IPS-18c (cell line): Measurements from ENCODE around the gene CA6.
"Not testable (repeated sequence)": the region's sequence is repeated elsewhere in the genome, so short reads cannot be mapped to it uniquely, and the experiment has no call there.

Source experiments
- H3K4me3 ChIP-seq: 2 replicates; pipeline ENCODE4 v1.7.0; 2013; ENCODE audit warnings: low read depth, mild to moderate bottlenecking, low read length, moderate library complexity; ENCODE audit not compliant: insufficient read depth
- H3K9me3 ChIP-seq: one replicate; pipeline ENCODE4 v1.6.1; 2013; ENCODE audit warnings: mild to moderate bottlenecking, low read length, moderate library complexity; ENCODE audit not compliant: control insufficient read depth, insufficient read depth

The CA6 gene

DNA sequence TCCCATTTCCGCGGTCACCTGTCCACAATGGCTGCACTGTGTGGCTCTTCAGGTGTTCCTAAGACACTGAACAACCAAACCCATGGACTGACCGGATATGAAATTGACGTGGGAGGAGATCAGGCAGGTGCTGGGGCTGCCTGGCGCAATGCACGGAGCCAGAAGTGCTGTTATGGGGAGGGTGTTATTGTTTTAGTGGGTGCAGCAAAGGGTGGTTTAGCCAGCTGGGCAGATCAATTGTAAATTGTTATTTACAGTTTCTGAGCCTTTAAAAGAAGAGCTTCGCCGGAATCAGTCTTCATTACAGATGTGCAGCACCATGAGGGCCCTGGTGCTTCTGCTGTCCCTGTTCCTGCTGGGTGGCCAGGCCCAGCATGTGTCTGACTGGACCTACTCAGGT is at the start of gene CA6:
CA6 (plus strand) TSS at position 301 of the 400 bp plus-strand sequence; CDS start at position 320, 19 bp downstream.
- Histone ChIP-seq H3K4me3 (no peak within 1 kb of the TSS), H3K9me3 (peaks cover 2% of the 10 kb centered on the region)

- not testable (repeated sequence) for H3K4me3 ChIP-seq, H3K9me3 ChIP-seq
These were observed 48.9 kb upstream of the CA6 start for GRCh38 chr1:8896775-8897174.

DNA sequence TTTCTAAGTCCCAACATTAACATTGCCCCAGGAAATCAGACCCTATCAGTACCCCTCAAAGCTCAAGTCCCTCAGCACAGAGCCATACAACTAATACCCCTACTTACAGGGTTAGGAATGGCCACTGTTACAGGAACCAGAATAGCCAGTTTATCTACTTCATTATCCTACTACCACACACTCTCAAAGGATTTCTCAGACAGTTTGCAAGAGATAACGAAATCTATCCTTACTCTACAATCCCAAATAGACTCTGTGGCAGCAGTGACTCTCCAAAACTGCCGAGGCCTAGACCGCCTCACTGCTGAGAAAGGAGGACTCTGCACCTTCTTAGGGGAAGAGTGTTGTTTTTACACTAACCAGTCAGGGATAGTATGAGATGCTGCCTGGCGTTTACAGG is 48.2 kb upstream of the CA6 start:
- H3K4me3 ChIP-seq: not testable (repeated sequence)

GRCh38 chr1:8898418-8898817 is 47.2 kb upstream of the CA6 start:
- H3K4me3 ChIP-seq, H3K9me3 ChIP-seq: not testable (repeated sequence)

More for the DNA sequence above, 48.2 kb upstream of the CA6 start:
- H3K9me3 ChIP-seq: not testable (repeated sequence)

GRCh38 chr1:8899046-8899445 is 46.6 kb upstream of the CA6 start:
- no peak overlapping the region for H3K4me3 ChIP-seq
- peaks cover 2% of the 10 kb centered on the region for H3K9me3 ChIP-seq

DNA sequence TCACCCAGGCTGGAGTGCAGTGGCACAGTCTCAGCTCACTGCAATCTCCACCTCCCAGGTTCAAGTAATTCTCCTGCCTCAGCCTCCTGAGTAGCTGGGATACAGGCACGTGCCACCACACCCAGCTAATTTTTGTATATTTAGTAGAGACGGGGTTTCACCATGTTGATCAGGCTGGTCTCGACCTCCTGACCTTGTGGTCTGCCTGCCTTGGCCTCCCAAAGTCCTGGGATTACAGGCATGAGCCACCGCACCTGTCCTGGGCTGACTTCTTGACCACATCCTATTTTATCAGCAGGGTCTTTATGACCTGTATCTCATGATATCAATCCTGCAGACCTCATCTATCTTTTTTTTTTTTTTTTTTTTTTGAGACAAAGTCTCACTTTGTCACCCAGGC is 45.0 kb upstream of the CA6 start:
- H3K4me3 ChIP-seq, H3K9me3 ChIP-seq: not testable (repeated sequence)

GRCh38 chr1:8902765-8903164 is 42.9 kb upstream of the CA6 start:
- Histone ChIP-seq H3K4me3 (no peak overlapping the region), H3K9me3 (peaks cover 2% of the 10 kb centered on the region)

- H3K9me3 ChIP-seq: peaks cover under 1% of the 10 kb centered on the region
- H3K4me3 ChIP-seq: no peak overlapping the region
These were observed 42.3 kb upstream of the CA6 start for GRCh38 chr1:8903410-8903809.

- no peaks in the 10 kb centered on the region for H3K9me3 ChIP-seq
- no peak overlapping the region for H3K4me3 ChIP-seq
These were observed 41.6 kb upstream of the CA6 start for GRCh38 chr1:8903908-8904650.

GRCh38 chr1:8905582-8906191 is 40.0 kb upstream of the CA6 start:
- H3K9me3 ChIP-seq: no peaks in the 10 kb centered on the region
- H3K4me3 ChIP-seq: no peak overlapping the region

DNA sequence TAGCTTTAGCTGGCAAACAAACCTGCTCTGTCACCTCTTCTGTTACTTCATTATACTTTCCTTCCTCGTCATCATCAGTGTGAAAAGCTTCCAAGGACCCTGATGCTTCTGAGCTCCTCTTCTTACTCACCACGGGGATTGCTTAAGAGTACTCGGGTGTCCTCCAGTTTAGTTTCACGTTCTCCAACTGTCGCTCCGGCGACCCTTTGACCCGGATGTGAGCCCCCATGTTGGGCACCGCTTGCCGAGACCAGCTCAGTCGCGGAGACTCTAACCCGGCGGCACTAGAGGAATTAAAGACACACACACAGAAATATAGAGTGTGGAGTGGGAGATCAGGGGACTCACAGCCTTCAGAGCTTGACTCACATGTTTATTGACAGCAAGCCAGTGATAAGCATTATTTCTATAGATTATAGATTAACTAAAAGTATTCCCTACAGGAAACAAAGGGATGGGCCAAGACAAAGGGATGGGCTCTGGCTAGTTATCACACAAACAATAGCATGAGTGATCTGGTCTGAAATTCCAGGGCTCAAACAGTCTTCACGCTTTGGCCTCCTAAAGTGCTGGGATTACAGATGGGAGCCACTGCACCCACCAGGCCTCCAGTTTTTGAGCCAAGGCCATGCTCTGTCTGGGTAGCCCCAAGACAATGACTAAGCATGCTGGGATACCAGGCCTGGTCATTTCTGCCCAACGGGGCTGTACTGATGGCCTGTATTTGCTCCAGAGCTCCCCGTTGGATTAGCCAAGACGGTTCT is 37.1 kb upstream of the CA6 start:
- Histone ChIP-seq H3K4me3 (no peak overlapping the region), H3K9me3 (no peaks in the 10 kb centered on the region)

- H3K4me3 ChIP-seq: peak overlapping the region; percentile 0; the same call in 1 of the 2 replicates
These were observed 35.3 kb upstream of the CA6 start for GRCh38 chr1:8910331-8910730.

DNA sequence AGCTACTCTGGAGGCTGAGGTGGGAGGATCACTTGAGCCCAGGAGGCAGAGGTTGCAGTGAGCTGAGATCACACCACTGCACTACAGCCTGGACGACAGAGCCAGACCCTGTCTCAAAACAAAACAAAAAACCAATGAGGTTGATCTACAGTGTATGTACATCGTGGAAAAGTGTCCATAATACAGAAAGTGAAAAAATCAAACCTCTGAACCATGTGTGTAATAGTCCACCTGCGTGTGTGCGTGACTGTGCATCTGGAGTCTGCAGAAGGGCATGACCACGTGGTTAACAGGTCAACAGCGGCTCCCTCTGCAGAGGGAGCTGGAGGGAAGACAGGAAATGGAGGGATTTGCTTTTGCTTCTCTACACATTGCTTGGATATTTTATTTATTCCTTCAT is 34.8 kb upstream of the CA6 start:
- H3K4me3 ChIP-seq: no peak overlapping the region

More at GRCh38 chr1:8910331-8910730, 35.3 kb upstream of the CA6 start:
- H3K9me3 ChIP-seq: no peaks in the 10 kb centered on the region

GRCh38 chr1:8911416-8912309 is 34.0 kb upstream of the CA6 start:
- Histone ChIP-seq H3K9me3 (no peaks in the 10 kb centered on the region), H3K4me3 (no peak overlapping the region)

More for the DNA sequence above, 34.8 kb upstream of the CA6 start:
- H3K9me3 ChIP-seq: no peaks in the 10 kb centered on the region

DNA sequence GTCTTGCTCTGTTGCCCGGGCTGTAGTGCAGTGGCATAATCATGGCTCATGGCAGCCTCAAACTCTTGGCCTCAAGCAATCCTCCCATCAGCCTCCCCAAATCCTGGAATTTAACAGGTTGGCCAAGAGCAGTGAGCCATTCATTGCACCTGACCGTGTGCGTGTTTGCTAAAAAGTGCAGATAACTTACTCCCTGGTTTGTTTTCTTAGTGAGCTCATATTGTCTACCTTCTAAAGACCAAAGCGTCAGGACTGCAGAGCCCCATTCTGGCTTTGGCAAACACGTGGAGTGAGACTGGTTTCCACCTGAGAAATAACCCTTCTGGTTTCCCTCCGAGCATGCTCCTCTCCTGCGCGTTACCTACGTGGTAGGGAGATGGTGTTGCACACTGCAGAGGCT is 32.2 kb upstream of the CA6 start:
- Histone ChIP-seq H3K9me3 (no peaks in the 10 kb centered on the region), H3K4me3 (no peak overlapping the region)

DNA sequence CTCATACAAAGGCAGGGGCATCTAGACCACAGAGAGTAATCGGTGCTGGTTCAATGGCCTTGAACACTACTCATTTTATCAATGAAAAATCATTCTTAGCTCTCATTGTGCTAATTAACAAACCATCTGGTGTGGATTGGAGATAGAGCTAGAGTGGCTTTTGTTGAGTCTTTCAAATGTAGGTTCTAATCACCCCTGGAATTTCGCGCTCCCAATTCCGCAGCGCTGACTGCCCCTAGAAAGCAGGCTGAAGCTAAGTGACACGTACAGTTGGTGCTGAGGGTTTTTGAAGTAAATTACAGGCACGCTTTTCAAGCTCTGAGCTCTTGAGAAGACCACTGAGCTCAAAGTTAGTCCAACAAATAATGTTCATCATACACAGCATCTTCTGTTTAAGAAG is 31.2 kb upstream of the CA6 start:
- Histone ChIP-seq H3K4me3 (no peak overlapping the region), H3K9me3 (no peaks in the 10 kb centered on the region)

DNA sequence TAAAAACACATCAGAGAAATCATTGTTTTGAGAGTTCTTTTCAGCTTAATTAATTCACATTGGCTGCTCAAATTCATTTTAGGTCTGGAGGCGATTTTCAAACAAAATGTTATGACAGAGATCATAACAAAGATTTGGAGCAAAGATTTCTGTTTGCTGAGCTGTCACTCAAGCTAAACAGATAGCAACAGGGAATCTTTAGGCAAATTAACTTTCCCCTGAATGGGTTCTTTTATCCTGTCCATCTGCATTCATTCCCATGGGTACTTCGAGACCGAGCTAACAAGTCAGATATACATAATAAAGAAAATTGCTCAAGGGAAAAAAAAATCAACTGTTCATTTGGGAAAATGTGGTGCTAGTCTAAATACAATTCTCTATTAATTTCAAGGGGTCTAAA is 30.2 kb upstream of the CA6 start:
- Histone ChIP-seq H3K4me3 (no peak overlapping the region), H3K9me3 (no peaks in the 10 kb centered on the region)
